PC-3 (cell line): ENCODE measurements around the gene GPR32.
"Not testable (repeated sequence)": the region's sequence is repeated elsewhere in the genome, so short reads cannot be mapped to it uniquely, and the experiment has no call there.

ENCODE experiments used
- CTCF ChIP-seq: fragments of 300-600 bp; sonication (generic); conservative IDR thresholded peaks from 2 replicates; pipeline ENCODE4 v1.5.1; 2017; ENCODE audit warnings: antibody characterized with exemption, low read depth, mild to moderate bottlenecking, low read length
- EZH2phosphoT487 ChIP-seq: fragments of 300-600 bp; sonication (generic); IDR thresholded peaks from 2 replicates; pipeline ENCODE4 v1.6.1; 2018; ENCODE audit warnings: mild to moderate bottlenecking, antibody characterized with exemption, low read length, borderline replicate concordance

DNA sequence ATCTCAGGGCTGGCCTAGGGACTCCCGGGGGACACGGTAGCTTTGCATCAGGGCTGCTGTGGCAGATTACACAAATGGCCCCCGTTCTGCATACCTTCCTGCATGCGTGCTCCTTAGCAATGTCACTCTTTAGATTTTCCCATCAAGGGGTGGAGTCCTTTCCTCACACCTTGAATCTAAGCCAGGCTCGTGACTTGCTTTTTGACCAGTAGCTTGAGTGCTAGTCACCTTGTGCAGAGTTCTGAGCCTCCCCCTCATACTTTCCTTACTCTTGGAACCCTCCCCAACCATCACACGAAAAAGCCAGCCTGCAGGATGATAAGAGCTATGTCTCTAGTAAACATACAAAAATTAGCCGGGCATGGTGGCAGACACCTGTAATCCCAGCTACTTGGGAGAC lies 3.2 kb downstream of the GPR32 start:
- TF ChIP-seq CTCF, EZH2phosphoT487: not testable (repeated sequence)
